Neural progenitor cell (in vitro differentiated cells): ENCODE data around the gene AGK. TPM values are rescaled to one million over a fixed set of nuclear protein-coding genes. Genes with fewer than 3 reads are reported as not detected.

Source experiments
- DNase-seq: peaks from one replicate; pipeline ENCODE4 v3.0.0-alpha.2; 2016; ENCODE audit warnings: low spot score
- H2AFZ ChIP-seq: fragments of 200-600 bp; sonication (generic); replicated peaks from 2 replicates; pipeline ENCODE4 v1.6.1; 2016; ENCODE audit warnings: antibody characterized with exemption
- H3F3A ChIP-seq: fragments of 200-600 bp; sonication (generic); 2 replicates; pipeline ENCODE4 v1.6.1; 2016; ENCODE audit warnings: antibody characterized with exemption, low read depth
- H3K27ac ChIP-seq: fragments of 200-600 bp; sonication (generic); 2 replicates; pipeline ENCODE4 v1.5.1; 2016; ENCODE audit warnings: mild to moderate bottlenecking
- H3K27me3 ChIP-seq: fragments of 200-600 bp; sonication (generic); 2 replicates; pipeline ENCODE4 v1.6.1; 2016; ENCODE audit warnings: mild to moderate bottlenecking, moderate library complexity
- H3K36me3 ChIP-seq: fragments of 200-600 bp; sonication (generic); 2 replicates; pipeline ENCODE4 v1.5.1; 2016
- H3K4me1 ChIP-seq: fragments of 200-600 bp; sonication (generic); 2 replicates; pipeline ENCODE4 v1.6.1; 2016; ENCODE audit warnings: mixed run types
- H3K4me2 ChIP-seq: fragments of 200-600 bp; sonication (generic); 2 replicates; pipeline ENCODE4 v1.6.1; 2016
- H3K4me3 ChIP-seq: fragments of 200-600 bp; sonication (generic); 2 replicates; pipeline ENCODE4 v1.5.1; 2016
- H3K79me2 ChIP-seq: fragments of 200-600 bp; sonication (generic); 2 replicates; pipeline ENCODE4 v1.6.1; 2016; ENCODE audit warnings: low read depth
- H3K9ac ChIP-seq: fragments of 200-600 bp; sonication (generic); 2 replicates; pipeline ENCODE4 v1.6.1; 2016
- H3K9me3 ChIP-seq: fragments of 200-600 bp; sonication (generic); 2 replicates; pipeline ENCODE4 v1.5.1; 2016; ENCODE audit warnings: low read depth
- H4K20me1 ChIP-seq: fragments of 200-600 bp; sonication (generic); 2 replicates; pipeline ENCODE4 v1.6.1; 2016; ENCODE audit warnings: low read depth
- H3K27ac Mint-ChIP-seq: 3 replicates; pipeline ENCODE4 v1.8.0; 2021; ENCODE audit warnings: mixed read lengths
- H3K27me3 Mint-ChIP-seq: 2 replicates; pipeline ENCODE4 v1.8.0; 2022; ENCODE audit warnings: low read depth, mild to moderate bottlenecking, inconsistent platforms, moderate library complexity, mixed read lengths; ENCODE audit not compliant: insufficient read depth
- H3K36me3 Mint-ChIP-seq: 3 replicates; pipeline ENCODE4 v1.8.0; 2021; ENCODE audit warnings: mixed read lengths
- H3K4me1 Mint-ChIP-seq: 3 replicates; pipeline ENCODE4 v1.8.0; 2021; ENCODE audit warnings: mixed read lengths
- H3K4me3 Mint-ChIP-seq: 3 replicates; pipeline ENCODE4 v1.8.0; 2021; ENCODE audit warnings: mild to moderate bottlenecking, moderate library complexity, mixed read lengths
- H3K9me3 Mint-ChIP-seq: 3 replicates; pipeline ENCODE4 v1.8.0; 2020; ENCODE audit warnings: mixed read lengths
- EZH2 ChIP-seq: fragments of 200-600 bp; sonication (generic); IDR thresholded peaks from 2 replicates; pipeline ENCODE4 v1.6.1; 2017; ENCODE audit warnings: antibody characterized with exemption, mild to moderate bottlenecking, moderate library complexity
- EZH2phosphoT487 ChIP-seq: fragments of 200-600 bp; sonication (generic); IDR thresholded peaks from 2 replicates; pipeline ENCODE4 v1.6.1; 2017; ENCODE audit warnings: antibody characterized with exemption
- total RNA-seq: library from RNA; depleted of rRNA; stranded (reverse); fragments of >200 nt; gene quantifications from 2 replicates; pipeline ENCODE4 v1.2.3, GENCODE V29; 2015; ENCODE audit warnings: low replicate concordance
- TF ChIP-seq, protein P1 (sequence below): fragments of 200-600 bp; sonication (generic); IDR thresholded peaks from 2 replicates; pipeline ENCODE4 v1.5.1; 2017; ENCODE audit warnings: antibody characterized with exemption, mild to moderate bottlenecking

Gene AGK
- total RNA-seq, 1 donor from 2014 or later = 42.6 TPM

DNA sequence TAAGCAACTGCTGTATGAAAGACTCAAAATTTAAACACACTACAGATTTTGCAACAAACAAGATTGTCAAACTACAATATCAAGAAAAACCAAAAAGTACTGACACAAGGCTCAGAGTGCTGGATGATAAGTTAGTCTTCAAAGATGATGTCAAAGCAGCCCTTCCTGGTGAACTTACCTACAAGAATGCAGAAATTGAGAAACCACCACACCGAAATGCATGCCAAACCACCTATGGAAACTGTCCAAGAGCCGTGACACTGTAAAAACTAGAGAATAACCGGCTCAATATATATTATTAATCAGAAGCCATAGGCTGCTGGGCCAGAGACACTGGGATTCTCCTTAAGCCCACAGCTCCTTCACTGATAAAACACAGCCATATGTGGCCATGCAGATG, 125.4 kb downstream of the AGK start:
- Histone ChIP-seq H3K27me3 (no peaks in the 10 kb centered on the region), H3K36me3 (no peaks in the 10 kb centered on the region), H3F3A (peaks cover 23% of the 10 kb centered on the region), H2AFZ (no peak overlapping the region), H3K4me1 (peaks cover 15% of the 10 kb centered on the region), H3K9me3 (no peaks in the 10 kb centered on the region), H3K27ac (no peak overlapping the region), H3K9ac (no peak overlapping the region), H3K4me3 (no peak overlapping the region), H3K4me2 (no peak overlapping the region), H4K20me1 (no peaks in the 10 kb centered on the region), H3K79me2 (no peaks in the 10 kb centered on the region)
- peaks cover 25% of the 10 kb centered on the region for H3K36me3 Mint-ChIP-seq
- peaks cover 25% of the 10 kb centered on the region for H3K4me1 Mint-ChIP-seq
- DNase-seq = no peak
- no peak for TF ChIP-seq EZH2
- TF ChIP-seq, protein P1, sequence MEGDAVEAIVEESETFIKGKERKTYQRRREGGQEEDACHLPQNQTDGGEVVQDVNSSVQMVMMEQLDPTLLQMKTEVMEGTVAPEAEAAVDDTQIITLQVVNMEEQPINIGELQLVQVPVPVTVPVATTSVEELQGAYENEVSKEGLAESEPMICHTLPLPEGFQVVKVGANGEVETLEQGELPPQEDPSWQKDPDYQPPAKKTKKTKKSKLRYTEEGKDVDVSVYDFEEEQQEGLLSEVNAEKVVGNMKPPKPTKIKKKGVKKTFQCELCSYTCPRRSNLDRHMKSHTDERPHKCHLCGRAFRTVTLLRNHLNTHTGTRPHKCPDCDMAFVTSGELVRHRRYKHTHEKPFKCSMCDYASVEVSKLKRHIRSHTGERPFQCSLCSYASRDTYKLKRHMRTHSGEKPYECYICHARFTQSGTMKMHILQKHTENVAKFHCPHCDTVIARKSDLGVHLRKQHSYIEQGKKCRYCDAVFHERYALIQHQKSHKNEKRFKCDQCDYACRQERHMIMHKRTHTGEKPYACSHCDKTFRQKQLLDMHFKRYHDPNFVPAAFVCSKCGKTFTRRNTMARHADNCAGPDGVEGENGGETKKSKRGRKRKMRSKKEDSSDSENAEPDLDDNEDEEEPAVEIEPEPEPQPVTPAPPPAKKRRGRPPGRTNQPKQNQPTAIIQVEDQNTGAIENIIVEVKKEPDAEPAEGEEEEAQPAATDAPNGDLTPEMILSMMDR = no peak
- TF ChIP-seq EZH2phosphoT487 = no peak
- H3K27ac Mint-ChIP-seq = no peak overlapping the region
- peaks cover 2% of the 10 kb centered on the region for H3K27me3 Mint-ChIP-seq
- peaks cover 6% of the 10 kb centered on the region for H3K9me3 Mint-ChIP-seq
- H3K4me3 Mint-ChIP-seq = no peak overlapping the region

DNA sequence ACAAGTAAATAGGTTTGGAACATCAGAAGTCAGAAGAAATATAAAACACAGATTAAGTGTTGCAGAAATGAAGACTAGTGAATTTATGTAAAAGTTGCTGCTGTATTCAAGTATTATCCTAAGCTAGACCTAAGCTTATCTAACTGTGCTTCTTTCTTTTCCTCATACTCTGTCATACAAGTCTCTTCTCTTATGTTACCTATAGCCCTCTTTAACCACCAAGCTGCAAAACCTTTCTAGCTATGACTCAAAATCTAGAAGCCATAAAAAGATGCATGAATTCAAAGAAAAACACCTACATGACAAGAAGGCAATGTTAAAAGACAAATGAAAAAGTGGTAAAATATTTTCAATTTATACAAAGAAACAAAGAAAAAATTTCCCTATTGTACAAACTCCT, 127.8 kb downstream of the AGK start:
- Mint-ChIP-seq H3K4me3 (no peak overlapping the region), H3K27me3 (peaks cover 2% of the 10 kb centered on the region), H3K9me3 (no peaks in the 10 kb centered on the region), H3K36me3 (peaks cover 27% of the 10 kb centered on the region), H3K4me1 (peaks cover 16% of the 10 kb centered on the region), H3K27ac (no peak overlapping the region)
- Histone ChIP-seq H3K9me3 (no peaks in the 10 kb centered on the region), H3K27ac (no peak overlapping the region), H3K4me2 (no peak overlapping the region), H3K4me1 (peaks cover 8% of the 10 kb centered on the region), H3K36me3 (peaks cover 4% of the 10 kb centered on the region), H3K9ac (no peak overlapping the region), H4K20me1 (no peaks in the 10 kb centered on the region), H3K4me3 (no peak overlapping the region), H3F3A (peaks cover 15% of the 10 kb centered on the region), H3K79me2 (no peaks in the 10 kb centered on the region), H3K27me3 (no peaks in the 10 kb centered on the region), H2AFZ (no peak overlapping the region)
- no peak for TF ChIP-seq EZH2
- TF ChIP-seq, protein P1 = no peak
- no peak for TF ChIP-seq EZH2phosphoT487
- DNase-seq = no peak

DNA sequence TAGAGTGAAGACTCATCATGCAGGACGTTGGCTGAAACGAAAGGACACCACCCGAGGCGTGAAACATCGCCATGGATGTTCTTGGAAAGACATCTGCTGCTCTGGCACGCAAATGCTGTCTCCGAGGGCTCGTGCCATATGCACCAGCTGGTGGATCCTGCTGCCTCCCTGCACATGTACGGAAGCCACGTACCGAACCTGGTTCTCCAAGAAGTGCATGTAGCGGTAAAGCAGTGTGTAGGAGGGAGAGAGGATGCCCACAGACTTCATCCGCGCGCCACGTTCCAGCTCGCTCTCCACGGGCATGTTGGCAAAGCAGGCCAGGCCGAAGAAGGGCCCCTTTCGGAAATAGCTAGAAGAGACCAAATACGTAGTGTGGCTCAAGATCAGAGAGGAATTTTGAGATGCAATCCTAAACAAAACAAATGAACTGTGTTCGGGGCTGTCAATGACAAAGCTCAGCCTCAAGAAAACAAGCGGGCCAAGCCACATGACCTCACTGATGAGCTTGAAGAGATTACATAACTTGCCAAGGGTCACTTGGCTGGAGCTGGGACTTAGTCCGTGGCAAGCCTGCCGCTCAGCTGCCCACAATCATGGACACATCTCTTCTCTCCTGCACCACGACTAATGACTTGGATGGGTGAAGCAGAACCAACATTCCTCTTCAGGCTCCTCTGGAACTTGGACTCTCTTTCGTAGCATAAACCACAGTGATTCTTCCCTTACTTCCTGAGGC, 134.2 kb downstream of the AGK start:
- Mint-ChIP-seq H3K4me1 (peaks cover 19% of the 10 kb centered on the region), H3K36me3 (peaks cover 43% of the 10 kb centered on the region), H3K9me3 (no peaks in the 10 kb centered on the region), H3K4me3 (no peak overlapping the region), H3K27ac (no peak overlapping the region), H3K27me3 (peaks cover 4% of the 10 kb centered on the region)
- TF ChIP-seq, protein P1 = no peak
- TF ChIP-seq EZH2phosphoT487 (no peak), EZH2 (no peak)
- no peaks in the 10 kb centered on the region for H3K9me3 ChIP-seq
- no peak overlapping the region for H3K27ac ChIP-seq
- no peak overlapping the region for H3K9ac ChIP-seq
- no peaks in the 10 kb centered on the region for H4K20me1 ChIP-seq
- H3K4me3 ChIP-seq = no peak overlapping the region
- DNase-seq = no peak
- H3K79me2 ChIP-seq = no peaks in the 10 kb centered on the region
- no peaks in the 10 kb centered on the region for H3F3A ChIP-seq
- no peaks in the 10 kb centered on the region for H3K4me1 ChIP-seq
- no peaks in the 10 kb centered on the region for H3K27me3 ChIP-seq
- H3K4me2 ChIP-seq = no peak overlapping the region
- H3K36me3 ChIP-seq = peaks cover 4% of the 10 kb centered on the region
- no peak overlapping the region for H2AFZ ChIP-seq
